ENCODE data around the gene EIF3D.

EIF3D gene

GRCh38 chr22:36486619-36487384, 42.2 kb downstream of the EIF3D start:
- no peaks in the 10 kb centered on the region for H3K9me3 ChIP-seq (ENCODE audit: control insufficient read depth in 2 of 2, low read length in 2 of 2)
- no peaks in the 10 kb centered on the region for H3K27me3 ChIP-seq (ENCODE audit: control insufficient read depth in 2 of 2, insufficient read depth in 2 of 2, low read length in 2 of 2)
- H3K9ac ChIP-seq (ENCODE audit: low read depth in 1 of 2, low read length in 2 of 2) = no peak overlapping the region
- H3K36me3 ChIP-seq (ENCODE audit: control insufficient read depth in 2 of 2, insufficient read depth in 2 of 2, low read length in 2 of 2) = peaks cover 0 to 4% of the 10 kb centered on the region in 2 donors
- peaks cover 2 to 4% of the 10 kb centered on the region in 2 donors for H3K4me1 ChIP-seq (ENCODE audit: control insufficient read depth in 2 of 2, insufficient read depth in 2 of 2, low read length in 2 of 2)
- H3K27ac ChIP-seq (ENCODE audit: low read depth in 2 of 2, low read length in 2 of 2) = no peak overlapping the region
- H3K4me3 ChIP-seq (ENCODE audit: low read length in 2 of 2) = no peak overlapping the region

- Histone ChIP-seq H3K36me3 (ENCODE audit: control insufficient read depth in 2 of 2, insufficient read depth in 2 of 2, low read length in 2 of 2) (peaks cover 13 to 24% of the 10 kb centered on the region in 2 donors), H3K4me1 (ENCODE audit: control insufficient read depth in 2 of 2, insufficient read depth in 2 of 2, low read length in 2 of 2) (peaks cover 12 to 15% of the 10 kb centered on the region in 2 donors), H3K4me3 (ENCODE audit: low read length in 2 of 2) (peak within 1 kb of the TSS; percentile 89 to 98), H3K27ac (ENCODE audit: low read depth in 2 of 2, low read length in 2 of 2) (peak within 1 kb of the TSS; percentile 96 to 97), H3K9ac (ENCODE audit: low read depth in 1 of 2, low read length in 2 of 2) (peak within 1 kb of the TSS; percentile 87 to 92), H3K27me3 (ENCODE audit: control insufficient read depth in 2 of 2, insufficient read depth in 2 of 2, low read length in 2 of 2) (no peaks in the 10 kb centered on the region), H3K9me3 (ENCODE audit: control insufficient read depth in 2 of 2, low read length in 2 of 2) (no peaks in the 10 kb centered on the region)
These were observed 47.4 kb downstream of the EIF3D start, which contains the start of gene TXN2 for GRCh38 chr22:36481393-36482168. TXN2 (minus strand) TSS chr22:36481640; CDS start chr22:36480837, 803 bp downstream.

- peaks cover 12 to 15% of the 10 kb centered on the region in 2 donors for H3K4me1 ChIP-seq (ENCODE audit: control insufficient read depth in 2 of 2, insufficient read depth in 2 of 2, low read length in 2 of 2)
- no peaks in the 10 kb centered on the region for H3K27me3 ChIP-seq (ENCODE audit: control insufficient read depth in 2 of 2, insufficient read depth in 2 of 2, low read length in 2 of 2)
- H3K36me3 ChIP-seq (ENCODE audit: control insufficient read depth in 2 of 2, insufficient read depth in 2 of 2, low read length in 2 of 2) = peaks cover 17 to 29% of the 10 kb centered on the region in 2 donors
- peak overlapping the region; percentile 89 to 98 for H3K4me3 ChIP-seq (ENCODE audit: low read length in 2 of 2)
- H3K9ac ChIP-seq (ENCODE audit: low read depth in 1 of 2, low read length in 2 of 2) = peak overlapping the region; percentile 87 to 92
- peak overlapping the region; percentile 96 to 97 for H3K27ac ChIP-seq (ENCODE audit: low read depth in 2 of 2, low read length in 2 of 2)
- no peaks in the 10 kb centered on the region for H3K9me3 ChIP-seq (ENCODE audit: control insufficient read depth in 2 of 2, low read length in 2 of 2)
These were observed 48.0 kb downstream of the EIF3D start for GRCh38 chr22:36480941-36481392.

- Histone ChIP-seq H3K36me3 (ENCODE audit: control insufficient read depth in 2 of 2, insufficient read depth in 2 of 2, low read length in 2 of 2) (peaks cover 34 to 44% of the 10 kb centered on the region in 2 donors), H3K27me3 (ENCODE audit: control insufficient read depth in 2 of 2, insufficient read depth in 2 of 2, low read length in 2 of 2) (no peaks in the 10 kb centered on the region), H3K9ac (ENCODE audit: low read depth in 1 of 2, low read length in 2 of 2) (no peak overlapping the region), H3K4me1 (ENCODE audit: control insufficient read depth in 2 of 2, insufficient read depth in 2 of 2, low read length in 2 of 2) (peaks cover 9 to 15% of the 10 kb centered on the region in 2 donors), H3K9me3 (ENCODE audit: control insufficient read depth in 2 of 2, low read length in 2 of 2) (no peaks in the 10 kb centered on the region), H3K4me3 (ENCODE audit: low read length in 2 of 2) (no peak overlapping the region), H3K27ac (ENCODE audit: low read depth in 2 of 2, low read length in 2 of 2) (no peak overlapping the region)
These were observed 50.0 kb downstream of the EIF3D start for GRCh38 chr22:36478966-36479365.

- H3K36me3 ChIP-seq (ENCODE audit: control insufficient read depth in 2 of 2, insufficient read depth in 2 of 2, low read length in 2 of 2) = peaks cover 54 to 62% of the 10 kb centered on the region in 2 donors
- H3K4me3 ChIP-seq (ENCODE audit: low read length in 2 of 2) = no peak overlapping the region
- H3K4me1 ChIP-seq (ENCODE audit: control insufficient read depth in 2 of 2, insufficient read depth in 2 of 2, low read length in 2 of 2) = peaks cover 2 to 3% of the 10 kb centered on the region in 2 donors
- H3K9me3 ChIP-seq (ENCODE audit: control insufficient read depth in 2 of 2, low read length in 2 of 2) = no peaks in the 10 kb centered on the region
- no peaks in the 10 kb centered on the region for H3K27me3 ChIP-seq (ENCODE audit: control insufficient read depth in 2 of 2, insufficient read depth in 2 of 2, low read length in 2 of 2)
- H3K27ac ChIP-seq (ENCODE audit: low read depth in 2 of 2, low read length in 2 of 2) = no peak overlapping the region
- no peak overlapping the region for H3K9ac ChIP-seq (ENCODE audit: low read depth in 1 of 2, low read length in 2 of 2)
These were observed 53.6 kb downstream of the EIF3D start for GRCh38 chr22:36475341-36475740.

- peaks cover 8 to 9% of the 10 kb centered on the region in 2 donors for H3K4me1 ChIP-seq (ENCODE audit: control insufficient read depth in 2 of 2, insufficient read depth in 2 of 2, low read length in 2 of 2)
- H3K36me3 ChIP-seq (ENCODE audit: control insufficient read depth in 2 of 2, insufficient read depth in 2 of 2, low read length in 2 of 2) = peaks cover 51 to 54% of the 10 kb centered on the region in 2 donors
- no peaks in the 10 kb centered on the region for H3K9me3 ChIP-seq (ENCODE audit: control insufficient read depth in 2 of 2, low read length in 2 of 2)
- H3K9ac ChIP-seq (ENCODE audit: low read depth in 1 of 2, low read length in 2 of 2) = no peak overlapping the region
- H3K27ac ChIP-seq (ENCODE audit: low read depth in 2 of 2, low read length in 2 of 2) = peak overlapping the region in 1 of 2 donors; percentile 56
- H3K27me3 ChIP-seq (ENCODE audit: control insufficient read depth in 2 of 2, insufficient read depth in 2 of 2, low read length in 2 of 2) = no peaks in the 10 kb centered on the region
- H3K4me3 ChIP-seq (ENCODE audit: low read length in 2 of 2) = no peak overlapping the region
These were observed 56.3 kb downstream of the EIF3D start for GRCh38 chr22:36472689-36473088.

GRCh38 chr22:36471341-36471821, 57.6 kb downstream of the EIF3D start:
- peaks cover 9 to 12% of the 10 kb centered on the region in 2 donors for H3K4me1 ChIP-seq (ENCODE audit: control insufficient read depth in 2 of 2, insufficient read depth in 2 of 2, low read length in 2 of 2)
- peak overlapping the region; percentile 46 to 62 for H3K27ac ChIP-seq (ENCODE audit: low read depth in 2 of 2, low read length in 2 of 2)
- peak overlapping the region in 1 of 2 donors; percentile 22 for H3K4me3 ChIP-seq (ENCODE audit: low read length in 2 of 2)
- peaks cover 52% of the 10 kb centered on the region in 2 donors for H3K36me3 ChIP-seq (ENCODE audit: control insufficient read depth in 2 of 2, insufficient read depth in 2 of 2, low read length in 2 of 2)
- no peak overlapping the region for H3K9ac ChIP-seq (ENCODE audit: low read depth in 1 of 2, low read length in 2 of 2)
- H3K27me3 ChIP-seq (ENCODE audit: control insufficient read depth in 2 of 2, insufficient read depth in 2 of 2, low read length in 2 of 2) = no peaks in the 10 kb centered on the region
- H3K9me3 ChIP-seq (ENCODE audit: control insufficient read depth in 2 of 2, low read length in 2 of 2) = no peaks in the 10 kb centered on the region

- Histone ChIP-seq H3K9me3 (ENCODE audit: control insufficient read depth in 2 of 2, low read length in 2 of 2) (no peaks in the 10 kb centered on the region), H3K4me1 (ENCODE audit: control insufficient read depth in 2 of 2, insufficient read depth in 2 of 2, low read length in 2 of 2) (peaks cover 11 to 16% of the 10 kb centered on the region in 2 donors), H3K9ac (ENCODE audit: low read depth in 1 of 2, low read length in 2 of 2) (no peak overlapping the region), H3K4me3 (ENCODE audit: low read length in 2 of 2) (peak overlapping the region in 1 of 2 donors; percentile 22), H3K27me3 (ENCODE audit: control insufficient read depth in 2 of 2, insufficient read depth in 2 of 2, low read length in 2 of 2) (no peaks in the 10 kb centered on the region), H3K27ac (ENCODE audit: low read depth in 2 of 2, low read length in 2 of 2) (peak overlapping the region; percentile 46 to 62), H3K36me3 (ENCODE audit: control insufficient read depth in 2 of 2, insufficient read depth in 2 of 2, low read length in 2 of 2) (peaks cover 50 to 51% of the 10 kb centered on the region in 2 donors)
These were observed 58.0 kb downstream of the EIF3D start for GRCh38 chr22:36470994-36471331.

- Histone ChIP-seq H3K27ac (ENCODE audit: low read depth in 2 of 2, low read length in 2 of 2) (peak overlapping the region; percentile 62 to 67), H3K9ac (ENCODE audit: low read depth in 1 of 2, low read length in 2 of 2) (peak overlapping the region; percentile 41 to 61), H3K4me3 (ENCODE audit: low read length in 2 of 2) (peak overlapping the region in 1 of 2 donors; percentile 2), H3K4me1 (ENCODE audit: control insufficient read depth in 2 of 2, insufficient read depth in 2 of 2, low read length in 2 of 2) (peaks cover 17 to 21% of the 10 kb centered on the region in 2 donors), H3K27me3 (ENCODE audit: control insufficient read depth in 2 of 2, insufficient read depth in 2 of 2, low read length in 2 of 2) (no peaks in the 10 kb centered on the region), H3K9me3 (ENCODE audit: control insufficient read depth in 2 of 2, low read length in 2 of 2) (no peaks in the 10 kb centered on the region), H3K36me3 (ENCODE audit: control insufficient read depth in 2 of 2, insufficient read depth in 2 of 2, low read length in 2 of 2) (peaks cover 44 to 46% of the 10 kb centered on the region in 2 donors)
These were observed 58.6 kb downstream of the EIF3D start for GRCh38 chr22:36470162-36470993.

Measured in mucosa of rectum (tissue), 2 donors.